Keratinocyte (primary cell): ENCODE measurements around the gene SLC35E4. TPM values are rescaled to one million over a fixed set of nuclear protein-coding genes. Genes with fewer than 3 reads are reported as not detected.

ENCODE experiments used
- DNase-seq: peaks from one replicate; pipeline ENCODE4 v3.0.0-alpha.2; 2011; ENCODE audit warnings: low read depth, missing footprints, low spot score
- FAIRE-seq: peaks from 2 replicates; lab custom pipeline; 2011; peaks lifted over from hg19 to GRCh38; lab: Jason Lieb, UNC
- H2AFZ ChIP-seq: 2 replicates; pipeline ENCODE4 v1.6.0; 2012; ENCODE audit warnings: low read length, control low read depth, inconsistent platforms; ENCODE audit not compliant: control insufficient read depth
- H3K27ac ChIP-seq: 2 replicates; pipeline ENCODE4 v1.5.1; 2011; ENCODE audit warnings: low read length; ENCODE audit not compliant: control insufficient read depth, insufficient read depth
- H3K27me3 ChIP-seq: 3 replicates; pipeline ENCODE4 v1.6.0; 2011; ENCODE audit warnings: low read length; ENCODE audit not compliant: control insufficient read depth, insufficient read depth; ENCODE audit errors: extremely low read depth
- H3K36me3 ChIP-seq, 2 experiments: 2 replicates in 1 of 2; 3 replicates in 1 of 2; pipeline ENCODE4 v1.5.1; 2011; ENCODE audit warnings: low read length in 2 of 2, mild to moderate bottlenecking in 1 of 2; ENCODE audit not compliant: control insufficient read depth in 2 of 2, insufficient read depth in 2 of 2; ENCODE audit errors: extremely low read depth in 1 of 2
- H3K4me1 ChIP-seq: 3 replicates; pipeline ENCODE4 v1.5.1; 2011; ENCODE audit warnings: low read length; ENCODE audit not compliant: control insufficient read depth, insufficient read depth; ENCODE audit errors: extremely low read depth
- H3K4me2 ChIP-seq: 3 replicates; pipeline ENCODE4 v1.6.0; 2011; ENCODE audit warnings: low read depth, low read length; ENCODE audit not compliant: control insufficient read depth, insufficient read depth; ENCODE audit errors: extremely low read depth
- H3K4me3 ChIP-seq, 3 experiments: fragments of 200-600 bp in 1 of 3; sonication (generic) in 1 of 3; 2 replicates in 2 of 3; 3 replicates in 1 of 3; pipeline ENCODE4 v1.5.1; 2011 to 2016; ENCODE audit warnings: low read length in 3 of 3, mild to moderate bottlenecking in 3 of 3, control low read depth in 2 of 3, inconsistent platforms in 1 of 3, low read depth in 1 of 3, mixed read lengths in 1 of 3, mixed run types in 1 of 3, moderate library complexity in 1 of 3; ENCODE audit not compliant: control insufficient read depth in 2 of 3, insufficient read depth in 2 of 3; ENCODE audit errors: extremely low read depth in 1 of 3
- H3K79me2 ChIP-seq: 2 replicates; pipeline ENCODE4 v1.6.0; 2012; ENCODE audit warnings: low read length; ENCODE audit not compliant: control insufficient read depth, insufficient read depth
- H3K9ac ChIP-seq: 3 replicates; pipeline ENCODE4 v1.6.0; 2011; ENCODE audit warnings: low read length; ENCODE audit not compliant: control insufficient read depth, insufficient read depth; ENCODE audit errors: extremely low read depth
- H3K9me1 ChIP-seq: 3 replicates; pipeline ENCODE4 v1.6.0; 2011; ENCODE audit warnings: low read length; ENCODE audit not compliant: control insufficient read depth, insufficient read depth; ENCODE audit errors: extremely low read depth
- H3K9me3 ChIP-seq: 2 replicates; pipeline ENCODE4 v1.5.1; 2012; ENCODE audit warnings: low read depth, low read length; ENCODE audit not compliant: control insufficient read depth
- H4K20me1 ChIP-seq: 3 replicates; pipeline ENCODE4 v1.6.0; 2011; ENCODE audit warnings: low read length; ENCODE audit not compliant: control insufficient read depth, insufficient read depth; ENCODE audit errors: extremely low read depth
- EZH2 ChIP-seq: IDR thresholded peaks from one replicate; pipeline ENCODE4 v1.6.1; 2012; ENCODE audit warnings: inconsistent platforms, mild to moderate bottlenecking, low read length, moderate library complexity
- dilution Hi-C: fragments of 300-500 bp; cut with MboI; formaldehyde crosslinking; loops from one replicate; pipeline ENCODE4 v1.7.0; 2020; ENCODE audit warnings: low sequenced_read_pairs; ENCODE audit not compliant: extremely low pct_ligation_motif_present
- polyA plus RNA-seq, 5 experiments: library from polyadenylated mRNA; depleted of rRNA in 3 of 5; stranded (reverse) in 3 of 5; stranded (forward) in 1 of 5; unstranded in 1 of 5; fragments of >200 nt; gene quantifications; 1 replicate in 1 of 5; 2 replicates in 3 of 5; 3 replicates in 1 of 5; pipeline versions ENCODE4 v1.2.1 to v1.2.3, GENCODE V29; 2011 to 2012; ENCODE audit warnings: missing spikeins in 2 of 5, low read depth in 1 of 5, low replicate concordance in 1 of 5
- TF ChIP-seq, protein P1 (sequence below), 3 experiments: IDR thresholded peaks in 1 of 3; conservative IDR thresholded peaks in 1 of 3; optimal IDR thresholded peaks in 1 of 3; 2 replicates in 2 of 3; 3 replicates in 1 of 3; pipeline versions ENCODE3 to v1.5.1; 2011; ENCODE audit warnings: low read length in 3 of 3, mild to moderate bottlenecking in 3 of 3, moderate library complexity in 2 of 3, control low read depth in 1 of 3, inconsistent platforms in 1 of 3; ENCODE audit not compliant: insufficient read depth in 2 of 3; ENCODE audit errors: extremely low read depth in 1 of 3

SLC35E4 gene
- polyA plus RNA-seq, 1 donor (not counting 4 experiments of a cell fraction or from before 2014, with no cell fraction given), result 2.3 TPM

DNA sequence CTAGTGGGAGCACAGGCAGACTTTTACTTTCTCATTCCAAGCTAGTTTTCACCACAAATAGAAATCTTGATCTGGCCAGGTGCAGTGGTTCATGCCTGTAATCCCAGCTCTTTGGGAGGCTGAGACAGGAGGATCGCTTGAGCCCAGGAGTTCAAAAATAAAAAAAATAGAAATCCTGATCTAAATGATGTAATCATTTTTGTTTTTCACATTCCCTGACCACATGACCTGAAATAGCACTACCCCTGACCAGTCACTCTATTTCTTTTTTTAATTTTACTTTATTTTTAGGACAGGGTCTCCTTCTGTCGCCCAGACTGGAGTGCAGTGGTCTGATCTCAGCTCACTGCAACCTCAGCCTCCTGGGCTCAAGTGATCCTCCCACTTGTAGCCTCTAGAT lies 30.9 kb upstream of the SLC35E4 start:
- H3K9me3 ChIP-seq, result no peaks in the 10 kb centered on the region
- dilution Hi-C loops, result no loop called here
- FAIRE-seq (no peak), DNase-seq (no peak)
- H4K20me1 ChIP-seq, result no peaks in the 10 kb centered on the region
- no peak overlapping the region for H3K27ac ChIP-seq
- H3K9ac ChIP-seq, result no peak overlapping the region
- no peak overlapping the region for H2AFZ ChIP-seq
- H3K27me3 ChIP-seq, result no peaks in the 10 kb centered on the region
- no peak overlapping the region for H3K4me2 ChIP-seq
- no peaks in the 10 kb centered on the region for H3K36me3 ChIP-seq
- no peak overlapping the region for H3K4me3 ChIP-seq
- TF ChIP-seq, protein P1, sequence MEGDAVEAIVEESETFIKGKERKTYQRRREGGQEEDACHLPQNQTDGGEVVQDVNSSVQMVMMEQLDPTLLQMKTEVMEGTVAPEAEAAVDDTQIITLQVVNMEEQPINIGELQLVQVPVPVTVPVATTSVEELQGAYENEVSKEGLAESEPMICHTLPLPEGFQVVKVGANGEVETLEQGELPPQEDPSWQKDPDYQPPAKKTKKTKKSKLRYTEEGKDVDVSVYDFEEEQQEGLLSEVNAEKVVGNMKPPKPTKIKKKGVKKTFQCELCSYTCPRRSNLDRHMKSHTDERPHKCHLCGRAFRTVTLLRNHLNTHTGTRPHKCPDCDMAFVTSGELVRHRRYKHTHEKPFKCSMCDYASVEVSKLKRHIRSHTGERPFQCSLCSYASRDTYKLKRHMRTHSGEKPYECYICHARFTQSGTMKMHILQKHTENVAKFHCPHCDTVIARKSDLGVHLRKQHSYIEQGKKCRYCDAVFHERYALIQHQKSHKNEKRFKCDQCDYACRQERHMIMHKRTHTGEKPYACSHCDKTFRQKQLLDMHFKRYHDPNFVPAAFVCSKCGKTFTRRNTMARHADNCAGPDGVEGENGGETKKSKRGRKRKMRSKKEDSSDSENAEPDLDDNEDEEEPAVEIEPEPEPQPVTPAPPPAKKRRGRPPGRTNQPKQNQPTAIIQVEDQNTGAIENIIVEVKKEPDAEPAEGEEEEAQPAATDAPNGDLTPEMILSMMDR (optimal IDR thresholded peaks at IDR 0.05 in 1 of 3, IDR thresholded peaks at IDR 0.05 in 1 of 3, conservative IDR thresholded peaks at IDR 0.05 in 1 of 3; ENCODE audit: extremely low read depth in 1 of 3, insufficient read depth in 2 of 3, low read length in 3 of 3), result no peak
- H3K79me2 ChIP-seq, result no peaks in the 10 kb centered on the region
- H3K9me1 ChIP-seq, result no peaks in the 10 kb centered on the region
- H3K4me1 ChIP-seq, result peaks cover 26% of the 10 kb centered on the region

GRCh38 chr22:30605449-30606110 lies 30.0 kb upstream of the SLC35E4 start:
- H3K4me1 ChIP-seq, result peaks cover 28% of the 10 kb centered on the region
- H3K9ac ChIP-seq, result no peak overlapping the region
- H3K9me3 ChIP-seq, result no peaks in the 10 kb centered on the region
- TF ChIP-seq, protein P1 (optimal IDR thresholded peaks at IDR 0.05 in 1 of 3, IDR thresholded peaks at IDR 0.05 in 1 of 3, conservative IDR thresholded peaks at IDR 0.05 in 1 of 3; ENCODE audit: extremely low read depth in 1 of 3, insufficient read depth in 2 of 3, low read length in 3 of 3), result peak; percentile 60 to 82 (median 77)
- no peak for TF ChIP-seq EZH2
- peak overlapping the region; percentile 54 for H3K4me2 ChIP-seq
- peak overlapping the region; percentile 56 for H2AFZ ChIP-seq
- no peak for FAIRE-seq
- DNase-seq, result no peak
- H3K9me1 ChIP-seq, result no peaks in the 10 kb centered on the region
- H4K20me1 ChIP-seq, result no peaks in the 10 kb centered on the region
- dilution Hi-C loops, result no loop called here
- H3K27me3 ChIP-seq, result no peaks in the 10 kb centered on the region
- no peak overlapping the region for H3K27ac ChIP-seq
- H3K79me2 ChIP-seq, result no peaks in the 10 kb centered on the region
- H3K36me3 ChIP-seq, result no peaks in the 10 kb centered on the region
- no peak overlapping the region for H3K4me3 ChIP-seq
